Cardiac muscle cell (in vitro differentiated cells and primary cell): ENCODE data around the gene FLNB. TPM values are rescaled to one million over a fixed set of nuclear protein-coding genes. Genes with fewer than 3 reads are reported as not detected.

Experiments used
- DNase-seq, 2 donors: peaks; one replicate each; pipeline versions ENCODE4 v3.0.0 to v3.0.0-alpha.2; 2010 to 2017; ENCODE audit warnings: low read depth in 1 of 2, low spot score in 1 of 2
- H3K27ac ChIP-seq: fragments of 200-600 bp; sonication (generic); 2 replicates; pipeline ENCODE4 v1.5.1; 2016
- H3K27me3 ChIP-seq: fragments of 200-600 bp; sonication (generic); 2 replicates; pipeline ENCODE4 v1.6.0; 2016; ENCODE audit warnings: control low read depth
- H3K36me3 ChIP-seq: fragments of 200-600 bp; sonication (generic); 2 replicates; pipeline ENCODE4 v1.5.1; 2016; ENCODE audit warnings: control low read depth
- H3K4me1 ChIP-seq: fragments of 200-600 bp; sonication (generic); 2 replicates; pipeline ENCODE4 v1.8.1; 2017; ENCODE audit warnings: low read depth, mild to moderate bottlenecking, mixed run types
- H3K4me3 ChIP-seq: fragments of 200-600 bp; sonication (generic); 2 replicates; pipeline ENCODE4 v1.5.1; 2016; ENCODE audit warnings: mild to moderate bottlenecking
- H3K9me3 ChIP-seq: fragments of 200-600 bp; sonication (generic); 2 replicates; pipeline ENCODE4 v1.5.1; 2017; ENCODE audit warnings: low read depth, mild to moderate bottlenecking, control low read depth
- CTCF ChIP-seq: IDR thresholded peaks from 2 replicates; pipeline ENCODE4 v1.5.1; 2012; ENCODE audit warnings: low read depth, mild to moderate bottlenecking, low read length
- polyA plus RNA-seq: library from polyadenylated mRNA; unstranded; fragments of >200 nt; fragmentation: Nextera tagmentation; extraction: Ambion mirVana; gene quantifications from 2 replicates; pipeline ENCODE4 v1.2.1, GENCODE V29; 2016
- total RNA-seq: library from RNA; depleted of rRNA; stranded (reverse); fragments of >200 nt; gene quantifications from 2 replicates; pipeline ENCODE4 v1.2.3, GENCODE V29; 2016

The FLNB gene
- total and polyA plus RNA-seq, 2 experiments from 2014 or later, result 12.1 to 28.7 TPM

GRCh38 chr3:58064923-58065638 is 56.9 kb downstream of the FLNB start:
- Histone ChIP-seq H3K9me3 (no peaks in the 10 kb centered on the region), H3K27ac (no peak overlapping the region), H3K4me3 (no peak overlapping the region), H3K36me3 (no peaks in the 10 kb centered on the region), H3K4me1 (peaks cover 8% of the 10 kb centered on the region), H3K27me3 (no peaks in the 10 kb centered on the region)
- no peak for TF ChIP-seq CTCF
- DNase-seq, result no peak

- H3K9me3 ChIP-seq, result no peaks in the 10 kb centered on the region
- H3K27ac ChIP-seq, result peak overlapping the region; percentile 21
- no peak for TF ChIP-seq CTCF
- no peak overlapping the region for H3K4me3 ChIP-seq
- no peaks in the 10 kb centered on the region for H3K27me3 ChIP-seq
- no peaks in the 10 kb centered on the region for H3K36me3 ChIP-seq
- peaks cover 8% of the 10 kb centered on the region for H3K4me1 ChIP-seq
- peak in 1 of 2 donors; percentile 22 for DNase-seq
Observed at GRCh38 chr3:58065700-58066167, 57.5 kb downstream of the FLNB start.

GRCh38 chr3:58066842-58067241 is 58.6 kb downstream of the FLNB start:
- TF ChIP-seq CTCF, result no peak
- H3K27ac ChIP-seq, result no peak overlapping the region
- no peaks in the 10 kb centered on the region for H3K9me3 ChIP-seq
- no peak overlapping the region for H3K4me3 ChIP-seq
- peaks cover 8% of the 10 kb centered on the region for H3K4me1 ChIP-seq
- peak in 1 of 2 donors; percentile 68 for DNase-seq
- H3K36me3 ChIP-seq, result no peaks in the 10 kb centered on the region
- no peaks in the 10 kb centered on the region for H3K27me3 ChIP-seq

- Histone ChIP-seq H3K27me3 (no peaks in the 10 kb centered on the region), H3K27ac (no peak overlapping the region), H3K36me3 (no peaks in the 10 kb centered on the region), H3K9me3 (no peaks in the 10 kb centered on the region), H3K4me3 (no peak overlapping the region), H3K4me1 (peaks cover 8% of the 10 kb centered on the region)
- no peak for DNase-seq
- no peak for TF ChIP-seq CTCF
Observed at GRCh38 chr3:58068122-58068809, 60.0 kb downstream of the FLNB start.

- DNase-seq, result no peak
- H3K36me3 ChIP-seq, result no peaks in the 10 kb centered on the region
- H3K4me3 ChIP-seq, result no peak overlapping the region
- peaks cover 4% of the 10 kb centered on the region for H3K4me1 ChIP-seq
- H3K9me3 ChIP-seq, result no peaks in the 10 kb centered on the region
- no peaks in the 10 kb centered on the region for H3K27me3 ChIP-seq
- TF ChIP-seq CTCF, result no peak
- H3K27ac ChIP-seq, result no peak overlapping the region
Observed at GRCh38 chr3:58071480-58071971, 63.3 kb downstream of the FLNB start.
